ENCODE data around the gene CCDC34.

The CCDC34 gene

GRCh38 chr11:27410272-27410671 lies 47.3 kb upstream of the CCDC34 start:
- DNase-seq (ENCODE audit: low read depth in 1 of 2, low spot score in 1 of 2): no peak
- Histone ChIP-seq H3K4me3 (replicated peaks; ENCODE audit: insufficient read depth, low read length) (no peak overlapping the region), H3K27me3 (ENCODE audit: insufficient read depth, poor library complexity, severe bottlenecking) (no peaks in the 10 kb centered on the region), H3K27ac (replicated peaks) (no peak overlapping the region)
- no peak for TF ChIP-seq GABPA (IDR thresholded peaks at IDR 0.05; ENCODE audit: low read depth)
- no peak for TF ChIP-seq CTCF (IDR thresholded peaks at IDR 0.05; ENCODE audit: insufficient read depth, low read length)
- no peak for TF ChIP-seq REST (IDR thresholded peaks at IDR 0.05; ENCODE audit: insufficient replicate concordance, low read depth)
- TF ChIP-seq SPI1 (IDR thresholded peaks at IDR 0.05; ENCODE audit: borderline replicate concordance, low read depth): no peak
- TF ChIP-seq POLR2AphosphoS5 (IDR thresholded peaks at IDR 0.05; ENCODE audit: low read depth): no peak

- H3K27me3 ChIP-seq (ENCODE audit: insufficient read depth, poor library complexity, severe bottlenecking): no peaks in the 10 kb centered on the region
- TF ChIP-seq REST (IDR thresholded peaks at IDR 0.05; ENCODE audit: insufficient replicate concordance, low read depth): no peak
- TF ChIP-seq SPI1 (IDR thresholded peaks at IDR 0.05; ENCODE audit: borderline replicate concordance, low read depth): no peak
- TF ChIP-seq GABPA (IDR thresholded peaks at IDR 0.05; ENCODE audit: low read depth): no peak
- H3K27ac ChIP-seq (replicated peaks): no peak overlapping the region
- DNase-seq (ENCODE audit: low read depth in 1 of 2, low spot score in 1 of 2): no peak
- H3K4me3 ChIP-seq (replicated peaks; ENCODE audit: insufficient read depth, low read length): no peak overlapping the region
Observed at GRCh38 chr11:27409742-27410141, 46.7 kb upstream of the CCDC34 start.

GRCh38 chr11:27409049-27409448 lies 46.0 kb upstream of the CCDC34 start:
- no peaks in the 10 kb centered on the region for H3K27me3 ChIP-seq (ENCODE audit: insufficient read depth, poor library complexity, severe bottlenecking)
- no peak overlapping the region for H3K27ac ChIP-seq (replicated peaks)
- H3K4me3 ChIP-seq (replicated peaks; ENCODE audit: insufficient read depth, low read length): no peak overlapping the region
- DNase-seq (ENCODE audit: low read depth in 1 of 2, low spot score in 1 of 2): no peak
- no peak for TF ChIP-seq GABPA (IDR thresholded peaks at IDR 0.05; ENCODE audit: low read depth)
- TF ChIP-seq REST (IDR thresholded peaks at IDR 0.05; ENCODE audit: insufficient replicate concordance, low read depth): no peak
- TF ChIP-seq POLR2AphosphoS5 (IDR thresholded peaks at IDR 0.05; ENCODE audit: low read depth): no peak
- TF ChIP-seq CTCF (IDR thresholded peaks at IDR 0.05; ENCODE audit: insufficient read depth, low read length): no peak
- TF ChIP-seq SPI1 (IDR thresholded peaks at IDR 0.05; ENCODE audit: borderline replicate concordance, low read depth): no peak

Measured in HL-60 (cell line).